ENCODE data around the gene FLT4.
"Not testable (repeated sequence)": the region's sequence is repeated elsewhere in the genome, so short reads cannot be mapped to it uniquely, and the experiment has no call there.

The FLT4 gene

DNA sequence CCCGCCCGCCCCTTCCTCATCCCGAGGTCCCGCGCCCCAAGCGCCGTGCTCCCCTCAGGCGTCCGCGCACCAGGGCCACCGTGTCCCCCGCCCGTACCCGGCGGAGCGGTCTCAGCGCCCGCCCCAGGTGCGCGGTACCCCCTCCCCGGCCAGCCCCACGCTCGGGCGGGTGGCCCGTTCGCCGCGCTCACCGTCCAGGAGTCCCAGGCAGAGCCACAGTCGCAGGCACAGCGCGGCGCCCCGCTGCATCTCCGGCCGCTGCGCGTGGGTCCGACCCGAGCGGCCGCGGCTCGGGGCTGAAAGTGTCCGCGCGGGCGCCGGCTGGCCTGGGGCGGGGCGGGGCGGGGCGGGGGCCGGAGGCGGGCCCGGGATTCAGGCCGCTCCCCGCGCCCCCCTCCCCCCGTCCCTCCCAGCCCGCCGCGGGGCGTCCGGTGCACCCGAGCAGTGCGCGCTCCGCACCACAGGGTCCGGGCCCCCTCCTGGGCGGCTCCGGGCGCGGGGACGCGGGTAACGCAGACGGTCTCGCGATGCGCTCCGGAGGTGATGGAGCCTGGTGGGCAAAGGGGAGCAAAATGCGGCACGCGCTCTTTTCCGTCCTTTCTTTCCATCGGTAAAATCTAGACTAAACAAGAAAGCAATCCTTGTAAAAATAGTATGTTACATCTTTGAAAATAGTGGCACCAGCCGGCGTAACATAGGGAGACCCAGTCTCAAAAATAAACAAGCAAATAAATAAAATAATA is at the start of gene FLT4:
Gene FLT4 (minus strand): TSS at position 304 of the 743 bp plus-strand sequence. CDS start 55 bp downstream, at position 249.
- no peak within 1 kb of the TSS for H3K9ac ChIP-seq (ENCODE audit: low read length)
- no peaks in the 10 kb centered on the region for H3K9me3 ChIP-seq (ENCODE audit: control insufficient read depth, low read length)
- H3K36me3 ChIP-seq (ENCODE audit: control insufficient read depth, insufficient read depth, low read length, severe bottlenecking): no peaks in the 10 kb centered on the region
- no peaks in the 10 kb centered on the region for H3K4me1 ChIP-seq (ENCODE audit: control insufficient read depth, insufficient read depth, low read length)
- no peak for DNase-seq (ENCODE audit: low read depth)
- no peak within 1 kb of the TSS for H3K4me3 ChIP-seq (ENCODE audit: low read length)
- H3K27me3 ChIP-seq (replicated peaks; ENCODE audit: control insufficient read depth, insufficient read depth, low read length): peaks cover 64% of the 10 kb centered on the region

DNA sequence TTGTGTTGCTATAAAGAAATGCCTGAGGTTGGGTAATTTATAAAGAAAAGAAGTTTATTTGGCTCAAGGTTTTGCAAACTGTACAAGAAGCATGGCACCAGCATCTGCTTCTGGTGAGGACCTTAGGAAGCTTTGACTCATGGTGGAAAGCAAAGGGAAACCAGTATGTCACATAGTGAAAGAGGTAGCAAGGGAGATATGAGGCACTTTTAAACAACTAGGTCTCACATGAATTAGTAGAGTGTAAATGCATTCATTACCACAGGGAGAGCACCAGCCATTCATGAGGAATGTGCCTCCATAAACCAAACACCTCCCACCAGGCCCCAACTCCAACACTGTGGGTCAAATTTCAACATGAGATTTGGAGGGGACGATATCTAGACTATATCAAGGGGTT is 49.6 kb upstream of the FLT4 start:
- H3K27me3 ChIP-seq (replicated peaks; ENCODE audit: control insufficient read depth, insufficient read depth, low read length): no peaks in the 10 kb centered on the region
- H3K4me1 ChIP-seq (ENCODE audit: control insufficient read depth, insufficient read depth, low read length): peaks cover 7% of the 10 kb centered on the region
- H3K9ac ChIP-seq (ENCODE audit: low read length): no peak overlapping the region
- H3K4me3 ChIP-seq (ENCODE audit: low read length): no peak overlapping the region
- no peak for DNase-seq (ENCODE audit: low read depth)
- H3K36me3 ChIP-seq (ENCODE audit: control insufficient read depth, insufficient read depth, low read length, severe bottlenecking): no peaks in the 10 kb centered on the region
- peaks cover 19% of the 10 kb centered on the region for H3K9me3 ChIP-seq (ENCODE audit: control insufficient read depth, low read length)

DNA sequence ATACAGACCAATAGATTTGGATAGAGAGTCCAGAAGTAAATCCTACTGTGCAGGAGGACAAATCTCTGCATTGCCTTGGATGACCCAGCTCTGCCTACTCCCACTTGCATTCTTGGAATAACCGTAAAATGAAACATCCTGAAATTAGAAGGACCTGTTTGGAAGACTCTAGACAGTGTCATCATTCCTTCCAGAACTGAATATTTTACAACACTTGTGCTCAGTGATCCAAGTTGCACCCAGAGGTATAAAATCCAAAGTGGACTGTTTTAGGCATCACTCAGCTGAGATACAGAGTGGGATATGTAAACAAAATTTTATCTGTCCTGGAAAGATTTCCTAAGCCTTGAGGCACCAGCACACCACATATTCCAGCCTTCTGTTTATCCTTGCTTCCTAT is 46.7 kb upstream of the FLT4 start:
- no peak for DNase-seq (ENCODE audit: low read depth)
- no peak overlapping the region for H3K4me3 ChIP-seq (ENCODE audit: low read length)
- H3K9ac ChIP-seq (ENCODE audit: low read length): no peak overlapping the region
- peaks cover 15% of the 10 kb centered on the region for H3K4me1 ChIP-seq (ENCODE audit: control insufficient read depth, insufficient read depth, low read length)
- H3K36me3 ChIP-seq (ENCODE audit: control insufficient read depth, insufficient read depth, low read length, severe bottlenecking): no peaks in the 10 kb centered on the region
- peaks cover 14% of the 10 kb centered on the region for H3K27me3 ChIP-seq (replicated peaks; ENCODE audit: control insufficient read depth, insufficient read depth, low read length)
- peaks cover 16% of the 10 kb centered on the region for H3K9me3 ChIP-seq (ENCODE audit: control insufficient read depth, low read length)

DNA sequence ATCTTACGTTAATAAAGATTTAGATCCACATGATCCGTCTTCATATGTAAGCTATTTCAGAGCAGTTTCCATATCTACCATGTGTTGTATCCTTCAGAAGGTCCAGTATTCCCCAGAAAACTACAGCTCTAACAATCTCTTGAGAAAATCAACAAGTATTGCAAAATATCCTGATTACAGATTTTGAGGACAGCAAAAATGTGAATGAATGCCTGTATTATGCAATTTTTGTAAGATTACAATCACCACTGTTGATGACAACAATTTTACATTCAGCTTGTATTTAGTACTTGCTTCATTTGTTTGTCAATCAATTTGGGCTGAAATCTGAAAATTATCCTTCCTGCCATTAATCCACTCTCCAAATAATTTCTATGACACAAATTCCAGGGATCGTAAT is 43.0 kb upstream of the FLT4 start:
- DNase-seq (ENCODE audit: low read depth): no peak
- peaks cover 16% of the 10 kb centered on the region for H3K9me3 ChIP-seq (ENCODE audit: control insufficient read depth, low read length)
- peaks cover 51% of the 10 kb centered on the region for H3K27me3 ChIP-seq (replicated peaks; ENCODE audit: control insufficient read depth, insufficient read depth, low read length)
- no peaks in the 10 kb centered on the region for H3K36me3 ChIP-seq (ENCODE audit: control insufficient read depth, insufficient read depth, low read length, severe bottlenecking)
- no peak overlapping the region for H3K9ac ChIP-seq (ENCODE audit: low read length)
- H3K4me1 ChIP-seq (ENCODE audit: control insufficient read depth, insufficient read depth, low read length): peaks cover 8% of the 10 kb centered on the region
- no peak overlapping the region for H3K4me3 ChIP-seq (ENCODE audit: low read length)

DNA sequence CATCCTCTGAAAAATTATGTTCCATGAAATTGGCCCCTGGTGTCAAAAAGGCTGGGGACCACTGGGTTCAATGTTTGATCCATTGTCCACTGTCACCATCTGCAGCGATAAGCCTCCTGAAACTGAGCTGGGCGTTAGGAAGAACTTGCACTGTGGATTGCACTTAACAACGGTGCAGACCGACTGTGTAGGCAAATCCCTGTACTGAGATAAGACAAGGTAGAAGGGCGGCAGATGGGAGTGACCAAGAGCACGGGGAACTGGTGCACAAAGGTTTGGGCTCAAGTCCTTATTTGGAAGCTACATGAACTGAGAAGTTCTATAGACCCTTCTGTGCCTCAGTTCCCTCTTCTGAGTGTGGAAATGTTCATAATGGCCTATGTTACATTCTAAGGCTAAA is 41.6 kb upstream of the FLT4 start:
- Histone ChIP-seq H3K4me1 (ENCODE audit: control insufficient read depth, insufficient read depth, low read length) (peaks cover 8% of the 10 kb centered on the region), H3K36me3 (ENCODE audit: control insufficient read depth, insufficient read depth, low read length, severe bottlenecking) (no peaks in the 10 kb centered on the region), H3K9ac (ENCODE audit: low read length) (no peak overlapping the region), H3K9me3 (ENCODE audit: control insufficient read depth, low read length) (peaks cover 9% of the 10 kb centered on the region), H3K4me3 (ENCODE audit: low read length) (no peak overlapping the region), H3K27me3 (replicated peaks; ENCODE audit: control insufficient read depth, insufficient read depth, low read length) (peaks cover 56% of the 10 kb centered on the region)
- DNase-seq (ENCODE audit: low read depth): no peak

DNA sequence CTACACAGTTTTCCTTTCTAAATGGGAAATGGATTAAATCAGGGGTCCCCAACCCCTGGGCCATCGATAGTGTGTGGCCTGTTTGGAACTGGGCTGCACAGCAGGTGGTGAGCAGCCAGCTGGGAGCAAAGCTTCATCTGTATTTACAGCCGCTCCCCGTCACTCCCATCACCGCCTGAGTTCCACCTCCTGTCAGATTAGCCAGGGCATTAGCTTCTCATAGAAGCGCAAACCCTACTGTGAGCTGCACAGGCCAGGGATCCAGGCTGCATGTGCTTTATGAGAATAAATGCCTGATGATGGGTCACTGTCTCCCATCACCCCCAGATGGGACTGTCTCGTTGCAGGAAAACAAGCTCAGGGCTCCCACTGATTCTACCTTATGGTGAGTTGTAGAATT is 41.2 kb upstream of the FLT4 start:
- Histone ChIP-seq H3K27me3 (replicated peaks; ENCODE audit: control insufficient read depth, insufficient read depth, low read length) (peaks cover 61% of the 10 kb centered on the region), H3K9ac (ENCODE audit: low read length) (no peak overlapping the region), H3K4me3 (ENCODE audit: low read length) (no peak overlapping the region), H3K36me3 (ENCODE audit: control insufficient read depth, insufficient read depth, low read length, severe bottlenecking) (no peaks in the 10 kb centered on the region), H3K4me1 (ENCODE audit: control insufficient read depth, insufficient read depth, low read length) (peaks cover 8% of the 10 kb centered on the region), H3K9me3 (ENCODE audit: control insufficient read depth, low read length) (peaks cover 5% of the 10 kb centered on the region)
- DNase-seq (ENCODE audit: low read depth): no peak

DNA sequence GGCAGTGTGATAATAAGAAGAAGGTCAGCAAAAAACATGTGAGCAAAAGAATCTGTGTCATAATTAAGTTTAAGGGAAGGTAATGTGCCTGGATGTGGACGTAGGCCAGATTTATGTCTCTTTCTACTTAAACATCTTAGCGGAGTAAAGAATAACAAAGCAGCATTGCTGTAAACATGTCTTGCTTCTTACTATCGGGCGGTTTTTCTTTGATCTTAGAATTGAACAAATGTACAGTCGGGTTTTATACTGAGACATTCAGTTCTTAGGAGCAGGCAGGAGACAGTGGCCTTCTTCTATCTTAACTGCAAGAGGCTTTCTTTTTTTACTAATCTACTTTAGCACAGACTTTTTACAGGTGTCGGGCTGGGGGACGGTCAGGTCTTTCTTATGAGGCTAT is 40.4 kb upstream of the FLT4 start:
- no peak for DNase-seq (ENCODE audit: low read depth)
- H3K4me1 ChIP-seq (ENCODE audit: control insufficient read depth, insufficient read depth, low read length): peaks cover 8% of the 10 kb centered on the region
- H3K4me3 ChIP-seq (ENCODE audit: low read length): no peak overlapping the region
- no peaks in the 10 kb centered on the region for H3K9me3 ChIP-seq (ENCODE audit: control insufficient read depth, low read length)
- H3K27me3 ChIP-seq (replicated peaks; ENCODE audit: control insufficient read depth, insufficient read depth, low read length): peaks cover 67% of the 10 kb centered on the region
- H3K36me3 ChIP-seq (ENCODE audit: control insufficient read depth, insufficient read depth, low read length, severe bottlenecking): no peaks in the 10 kb centered on the region
- H3K9ac ChIP-seq (ENCODE audit: low read length): no peak overlapping the region

DNA sequence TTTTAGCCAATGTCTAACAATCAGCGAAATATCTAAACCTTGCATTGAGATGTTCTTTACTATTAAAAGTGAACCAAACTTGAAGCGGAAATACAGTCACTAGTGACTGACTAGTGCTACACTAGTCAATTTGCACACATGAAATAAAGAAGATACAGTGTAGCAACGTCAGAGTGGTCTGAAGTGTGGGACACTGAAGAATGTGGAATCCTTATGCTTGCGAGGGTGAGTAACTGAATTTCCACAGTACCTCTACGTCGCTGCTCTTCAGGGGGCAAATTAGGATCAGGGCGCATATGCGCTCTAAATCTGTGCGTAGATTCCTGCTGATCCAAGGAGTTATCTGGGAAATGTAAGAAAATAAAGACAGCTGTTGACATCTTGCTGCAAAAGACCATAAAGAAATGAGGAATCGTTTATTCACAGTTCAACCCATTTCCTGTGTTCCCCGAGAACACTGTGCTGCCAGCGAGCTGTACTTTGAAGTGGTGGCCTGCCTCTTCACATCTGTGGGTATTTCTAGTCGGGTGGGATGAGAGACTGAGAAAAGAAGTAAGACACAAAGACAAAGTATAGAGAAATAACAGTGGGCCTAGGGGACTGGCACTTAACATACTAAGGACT is 39.8 kb upstream of the FLT4 start:
- Histone ChIP-seq H3K36me3 (ENCODE audit: control insufficient read depth, insufficient read depth, low read length, severe bottlenecking) (no peaks in the 10 kb centered on the region), H3K4me3 (ENCODE audit: low read length) (no peak overlapping the region), H3K9ac (ENCODE audit: low read length) (no peak overlapping the region), H3K27me3 (replicated peaks; ENCODE audit: control insufficient read depth, insufficient read depth, low read length) (peaks cover 72% of the 10 kb centered on the region), H3K9me3 (ENCODE audit: control insufficient read depth, low read length) (no peaks in the 10 kb centered on the region), H3K4me1 (ENCODE audit: control insufficient read depth, insufficient read depth, low read length) (peaks cover 8% of the 10 kb centered on the region)
- no peak for DNase-seq (ENCODE audit: low read depth)

DNA sequence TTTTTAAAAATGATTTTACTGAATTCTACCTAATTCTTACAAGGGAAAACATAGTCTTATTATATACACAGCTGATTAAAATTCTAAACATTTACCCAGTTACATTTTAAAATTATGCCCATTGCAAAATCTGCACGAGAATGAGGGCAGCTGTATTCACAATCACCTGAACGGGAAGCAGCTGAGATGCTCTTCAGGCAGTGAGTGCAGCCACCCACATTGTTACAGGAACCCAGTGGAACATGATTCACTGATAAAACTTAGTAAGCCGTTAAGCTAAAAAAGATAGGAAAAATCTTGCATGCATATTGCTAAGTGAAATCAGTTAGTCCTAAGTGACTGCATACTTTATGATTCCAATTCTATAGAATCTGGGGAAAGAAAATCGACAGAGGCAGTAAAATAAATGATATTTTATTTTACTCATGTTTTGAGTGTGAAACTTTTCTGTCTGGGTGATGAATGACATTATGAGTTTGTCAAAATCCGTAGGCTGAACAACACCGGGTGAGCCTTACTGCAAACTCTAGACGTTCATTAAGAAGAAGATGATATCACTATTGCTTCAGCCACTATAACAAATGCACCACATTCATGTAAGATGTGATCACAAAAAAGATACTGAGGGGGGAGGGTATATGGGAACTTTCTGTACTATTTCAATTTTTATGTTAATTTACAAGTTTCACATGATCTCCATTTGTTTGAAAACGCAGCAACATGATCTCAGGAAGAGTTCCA is 39.1 kb upstream of the FLT4 start:
- H3K4me3 ChIP-seq (ENCODE audit: low read length): no peak overlapping the region
- no peaks in the 10 kb centered on the region for H3K9me3 ChIP-seq (ENCODE audit: control insufficient read depth, low read length)
- H3K27me3 ChIP-seq (replicated peaks; ENCODE audit: control insufficient read depth, insufficient read depth, low read length): peaks cover 77% of the 10 kb centered on the region
- H3K4me1 ChIP-seq (ENCODE audit: control insufficient read depth, insufficient read depth, low read length): peaks cover 8% of the 10 kb centered on the region
- H3K9ac ChIP-seq (ENCODE audit: low read length): no peak overlapping the region
- no peak for DNase-seq (ENCODE audit: low read depth)
- H3K36me3 ChIP-seq (ENCODE audit: control insufficient read depth, insufficient read depth, low read length, severe bottlenecking): no peaks in the 10 kb centered on the region

DNA sequence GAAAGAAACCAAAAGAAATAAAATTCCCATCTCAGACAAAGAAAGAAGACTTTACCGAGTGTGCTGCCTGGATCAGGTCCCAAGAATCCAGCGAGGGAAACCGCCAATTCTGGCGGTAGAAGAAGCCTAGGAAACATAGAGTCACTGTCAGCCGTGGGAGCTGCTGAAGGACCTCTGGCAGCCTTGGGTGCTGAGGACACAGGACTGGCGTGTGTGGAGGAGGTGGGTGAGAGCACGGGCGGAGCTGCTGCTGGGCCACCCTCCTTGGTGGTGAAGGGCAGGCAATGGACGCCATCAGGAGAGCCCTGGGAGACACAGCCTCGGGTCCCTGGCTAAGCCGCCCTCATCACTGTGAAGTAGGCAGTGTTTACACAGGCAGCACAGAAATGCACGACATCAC is 37.4 kb upstream of the FLT4 start:
- H3K27me3 ChIP-seq (replicated peaks; ENCODE audit: control insufficient read depth, insufficient read depth, low read length): peaks cover 83% of the 10 kb centered on the region
- not testable (repeated sequence) for H3K4me1 ChIP-seq (ENCODE audit: control insufficient read depth, insufficient read depth, low read length); H3K36me3 ChIP-seq (ENCODE audit: control insufficient read depth, insufficient read depth, low read length, severe bottlenecking); H3K9ac ChIP-seq (ENCODE audit: low read length); DNase-seq (ENCODE audit: low read depth); H3K9me3 ChIP-seq (ENCODE audit: control insufficient read depth, low read length); H3K4me3 ChIP-seq (ENCODE audit: low read length)

DNA sequence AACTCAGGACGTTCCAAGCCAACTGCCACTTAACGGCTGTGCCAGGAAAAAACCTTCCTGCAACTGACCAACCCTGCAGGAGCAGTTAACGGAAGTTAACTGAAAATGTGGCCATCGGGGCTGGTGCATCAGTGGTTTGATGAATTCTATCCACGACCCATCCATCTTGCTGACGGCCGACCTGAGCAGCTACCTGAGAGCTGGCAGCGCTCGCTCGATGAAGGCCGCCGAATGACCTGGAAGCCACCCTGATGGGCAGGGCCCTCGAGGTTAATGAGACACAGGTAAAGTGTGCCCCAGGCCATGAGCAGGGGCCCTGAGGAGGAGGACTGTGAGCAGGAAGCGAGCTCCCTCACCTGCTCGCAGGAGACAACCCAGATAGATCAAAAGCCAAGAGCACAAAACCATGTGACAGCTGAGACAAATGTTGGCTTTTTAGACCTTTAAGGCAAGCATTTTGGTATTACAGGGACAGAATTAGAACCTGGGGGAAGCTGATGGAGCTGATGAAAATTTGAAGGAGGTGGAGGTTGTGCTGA is 35.3 kb upstream of the FLT4 start:
- Histone ChIP-seq H3K4me3 (ENCODE audit: low read length) (no peak overlapping the region), H3K9ac (ENCODE audit: low read length) (no peak overlapping the region), H3K36me3 (ENCODE audit: control insufficient read depth, insufficient read depth, low read length, severe bottlenecking) (no peaks in the 10 kb centered on the region), H3K27me3 (replicated peaks; ENCODE audit: control insufficient read depth, insufficient read depth, low read length) (peaks cover 62% of the 10 kb centered on the region), H3K4me1 (ENCODE audit: control insufficient read depth, insufficient read depth, low read length) (no peaks in the 10 kb centered on the region), H3K9me3 (ENCODE audit: control insufficient read depth, low read length) (no peaks in the 10 kb centered on the region)
- no peak for DNase-seq (ENCODE audit: low read depth)

Data from adipocyte (in vitro differentiated cells).